Hematopoietic multipotent progenitor cell treated with erythropoietin and hydrocortisone succinate and interleukin-3 and kit ligand, for 15 days (in vitro differentiated cells): Measurements from ENCODE around the gene SMCR8.
A peak's percentile ranks its signal among the peaks of the same experiment; 100 is the strongest.
"Not testable (repeated sequence)": the region's sequence is repeated elsewhere in the genome, so short reads cannot be mapped to it uniquely, and the experiment has no call there.

ENCODE experiments used
- DNase-seq: peaks from one replicate; pipeline ENCODE4 v3.0.0-alpha.2; 2015; ENCODE audit warnings: low spot score

Gene SMCR8

DNA sequence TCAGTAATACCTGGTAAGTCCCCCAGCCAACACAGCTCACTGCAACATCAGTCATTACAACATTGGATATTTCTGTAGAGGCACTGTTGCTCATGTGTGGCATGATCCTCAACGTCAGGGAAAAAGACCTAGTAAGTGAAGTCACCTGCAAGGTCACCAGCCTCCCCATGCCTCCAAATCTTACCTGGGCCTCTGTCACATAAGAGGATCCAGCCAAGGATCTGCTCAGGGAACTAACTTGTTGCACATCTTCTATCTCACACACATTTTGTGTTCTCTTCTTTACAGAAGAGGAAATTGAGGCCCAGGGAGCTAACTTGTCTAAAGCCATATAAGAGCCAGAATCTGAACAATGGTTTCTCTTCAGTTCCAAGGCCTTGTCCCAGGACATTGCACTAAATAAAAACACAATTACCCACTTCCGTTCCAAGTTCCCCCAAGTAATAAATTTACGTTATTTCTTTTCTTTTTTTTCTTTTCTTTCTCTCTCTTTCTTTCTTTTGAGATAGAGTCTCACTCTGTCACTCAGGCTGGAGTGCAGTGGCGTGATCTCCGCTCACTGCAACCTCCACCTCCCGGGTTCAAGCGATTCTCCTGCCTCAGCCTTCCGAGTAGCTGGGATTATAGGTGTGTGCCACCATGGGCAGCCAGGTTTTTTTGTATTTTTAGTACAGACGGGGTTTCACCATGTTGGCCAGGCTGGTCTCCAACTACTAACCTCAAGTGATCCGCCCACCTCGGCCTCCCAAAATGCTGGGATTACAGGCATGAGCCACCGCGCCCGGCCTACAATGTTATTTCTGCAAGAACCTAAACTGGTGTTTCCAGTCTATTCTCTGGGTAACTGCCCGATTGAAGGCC lies 47.0 kb downstream of the SMCR8 start:
- DNase-seq: no peak

DNA sequence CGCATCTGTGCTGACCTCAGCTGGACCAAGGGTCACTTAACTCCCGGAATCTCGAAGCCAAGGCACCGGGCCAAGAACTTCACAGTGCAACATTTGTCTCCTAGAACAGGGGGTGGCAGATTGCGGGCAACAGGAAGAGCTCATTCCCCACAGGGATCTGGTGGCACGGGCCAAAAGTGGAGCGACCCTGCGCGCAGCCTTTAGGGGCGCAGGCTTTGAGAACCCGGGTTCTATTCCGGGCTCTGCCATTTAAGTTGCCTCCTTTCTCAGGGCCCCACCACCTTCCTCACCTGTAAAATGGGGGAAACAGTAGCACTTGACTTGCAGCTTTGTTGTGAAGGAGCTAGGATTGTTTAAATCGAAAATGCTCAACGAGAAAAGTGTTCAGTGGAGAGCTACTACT lies 47.6 kb downstream of the SMCR8 start:
- no peak for DNase-seq

DNA sequence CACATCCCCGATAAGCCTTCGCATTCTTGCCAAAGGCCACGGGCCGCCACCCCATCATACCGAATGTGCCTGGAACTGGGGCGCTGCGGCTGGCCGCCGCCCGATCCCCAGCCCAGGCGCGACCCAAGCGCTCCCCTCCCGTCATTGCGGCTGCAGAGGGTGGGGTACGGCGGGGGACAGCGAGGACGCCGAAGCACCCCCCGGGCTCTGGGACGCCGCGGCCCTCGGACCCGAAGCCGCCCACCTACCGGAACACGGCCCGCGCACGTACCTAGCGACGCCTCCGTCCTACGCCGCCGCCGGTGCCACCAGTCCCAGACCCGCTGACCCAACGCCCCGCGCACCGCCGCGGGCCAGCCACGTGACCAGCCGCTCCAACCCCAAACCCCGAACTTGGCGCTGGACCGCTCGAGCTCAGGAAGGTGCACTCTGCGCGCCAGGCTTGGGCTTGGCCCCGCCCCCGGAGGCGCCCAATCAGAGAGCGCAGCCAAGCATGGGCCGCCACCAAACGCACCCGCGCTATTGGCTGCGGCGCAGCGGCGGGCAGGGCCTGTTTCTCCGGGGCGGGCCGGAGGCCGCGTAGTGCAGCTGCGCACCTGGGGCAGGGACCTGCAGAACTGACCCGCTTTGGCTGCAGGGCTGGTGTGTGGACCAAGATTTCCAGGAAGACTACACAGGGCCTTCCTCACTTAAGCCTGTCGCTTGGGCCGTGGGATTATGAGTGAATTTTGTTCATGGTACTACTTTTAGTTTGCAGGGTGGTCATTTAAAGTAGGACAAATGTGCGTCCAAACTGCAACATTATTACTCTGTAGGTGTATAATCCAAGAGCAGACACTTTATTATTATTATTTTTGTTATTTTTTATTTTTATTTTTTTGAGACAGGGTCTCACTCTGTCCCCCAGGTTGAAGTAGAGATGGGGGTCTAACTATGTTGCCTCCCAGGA lies 48.3 kb downstream of the SMCR8 start, which contains the start of gene SHMT1:
Gene SHMT1 (minus strand): TSS at position 450 of the 949 bp plus-strand sequence. CDS start 7,569 bp downstream, outside the sequence.
- DNase-seq: peak; percentile 92

DNA sequence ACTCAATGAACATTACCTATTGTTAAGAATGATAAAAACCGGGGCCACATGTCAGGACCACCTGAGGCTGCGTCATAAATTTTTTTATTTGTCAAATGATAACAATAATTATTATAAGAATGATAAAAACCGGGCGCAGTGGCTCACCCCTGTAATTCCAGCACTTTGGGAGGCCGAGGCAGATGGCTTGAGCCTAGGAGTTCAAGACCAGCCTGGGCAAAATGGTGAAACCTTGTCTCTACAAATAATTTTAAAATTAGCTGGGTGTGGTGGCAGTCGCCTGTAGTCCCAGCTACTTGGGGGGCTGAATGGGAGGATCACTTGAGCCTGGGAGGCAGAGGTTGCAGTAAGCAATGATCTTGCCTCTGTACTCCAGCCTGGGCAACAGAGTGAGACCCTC lies 49.1 kb downstream of the SMCR8 start:
- DNase-seq: no peak

DNA sequence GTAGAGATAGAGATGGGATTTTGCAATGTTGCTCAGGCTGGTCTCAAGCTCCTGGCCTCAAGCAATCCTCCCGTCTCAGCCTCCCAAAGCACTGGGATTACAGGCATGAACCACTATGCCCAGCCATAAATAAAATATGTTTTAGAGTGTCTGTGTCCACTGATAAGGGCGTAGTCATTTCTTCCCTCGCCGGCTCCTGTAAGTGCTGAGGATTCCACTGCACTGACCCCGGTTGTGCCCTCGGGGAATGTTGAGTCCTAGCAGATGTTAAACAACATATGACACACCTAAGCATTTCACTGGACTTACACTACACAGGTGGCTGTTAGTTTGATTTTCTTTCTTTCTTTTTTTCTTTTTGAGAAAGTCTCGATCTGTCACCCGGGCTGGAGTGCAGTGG lies 53.9 kb downstream of the SMCR8 start:
- DNase-seq: no peak

DNA sequence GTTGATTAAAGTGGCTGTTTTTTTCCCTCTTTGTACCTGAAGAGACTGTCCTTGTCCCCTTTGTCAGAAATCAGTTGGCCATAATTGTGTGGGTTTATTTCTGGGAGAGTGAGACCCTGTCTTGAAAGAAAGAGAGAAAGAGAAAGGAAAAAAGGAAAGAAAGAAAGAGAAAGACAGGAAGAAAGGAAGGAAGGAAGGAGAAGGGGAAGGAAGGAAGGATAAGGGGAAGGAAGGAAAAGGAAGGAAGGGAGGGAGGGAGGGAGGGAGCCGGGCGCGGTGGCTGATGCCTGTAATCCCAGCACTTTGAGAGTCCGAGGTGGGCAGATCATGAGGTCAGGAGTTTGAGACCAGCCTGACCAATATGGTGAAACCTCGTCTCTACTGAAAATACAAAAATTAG lies 55.7 kb downstream of the SMCR8 start:
- no peak for DNase-seq

DNA sequence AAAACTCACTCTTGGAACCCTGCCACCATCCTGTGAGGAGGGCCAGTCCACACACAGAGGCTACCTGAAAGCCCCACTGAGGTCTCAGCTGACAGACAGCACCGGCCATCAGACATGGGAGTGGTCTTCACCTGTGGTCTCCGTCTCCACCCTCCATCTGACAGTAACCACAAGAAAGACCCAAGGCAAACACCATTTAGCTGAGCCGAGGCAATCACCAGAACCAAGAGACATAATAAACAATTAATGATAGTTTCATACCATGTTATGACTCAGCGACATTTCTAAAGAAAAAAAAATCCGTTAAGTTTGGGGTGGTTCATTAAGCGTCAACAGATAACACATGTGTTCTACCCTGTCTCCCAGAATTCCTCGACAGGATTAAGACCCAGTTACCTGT lies 56.4 kb downstream of the SMCR8 start:
- DNase-seq: no peak

DNA sequence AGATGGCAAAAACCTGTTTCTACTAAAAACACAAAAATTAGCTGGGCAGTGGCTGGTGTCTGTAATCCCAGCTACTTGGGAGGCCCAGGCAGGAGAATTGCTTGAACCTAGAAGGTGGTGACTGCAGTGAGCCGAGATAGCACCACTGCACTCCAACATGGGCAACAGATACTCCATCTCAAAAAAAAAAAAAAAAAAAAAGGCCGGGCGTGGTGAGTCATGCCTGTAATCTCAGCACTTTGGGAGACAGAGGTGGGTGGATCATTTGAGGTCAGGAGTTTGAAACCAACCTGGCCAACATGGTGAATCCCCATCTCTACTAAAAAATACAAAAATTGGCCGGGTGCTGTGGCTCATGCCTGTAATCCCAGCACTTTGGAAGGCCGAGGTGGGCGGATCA lies 58.1 kb downstream of the SMCR8 start:
- DNase-seq: not testable (repeated sequence)

DNA sequence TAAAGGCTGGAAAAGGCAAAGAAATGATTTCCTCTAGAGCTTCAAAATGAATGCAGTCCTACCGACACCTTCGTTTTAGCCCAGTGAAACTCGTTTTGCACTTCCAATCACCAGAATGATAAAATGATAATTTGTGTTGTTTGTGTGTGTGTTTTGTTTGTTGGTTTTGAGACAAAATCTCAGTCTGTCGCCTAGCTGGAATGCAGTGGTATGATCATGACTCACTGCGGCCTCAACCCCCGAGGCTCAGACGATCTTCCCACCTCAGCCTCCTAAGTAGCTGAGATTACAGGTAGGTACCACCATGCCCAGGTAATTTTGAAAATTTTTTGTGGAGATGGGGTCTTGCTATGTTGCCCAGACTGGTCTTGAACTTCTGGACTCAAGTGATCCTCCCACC lies 59.1 kb downstream of the SMCR8 start:
- DNase-seq: no peak
